Activated naive CD8-positive, alpha-beta T cell treated with anti-CD3 and anti-CD28 coated beads, Interleukin-2, amount 10 ng/mL, durations not matched to agents 7 days and 5 days (primary cell): ENCODE measurements around the gene FAM111A. TPM values are rescaled to one million over a fixed set of nuclear protein-coding genes. Genes with fewer than 3 reads are reported as not detected.

Experiments
- total RNA-seq, 2 experiments: library from RNA; stranded (reverse); gene quantifications; one replicate each; pipeline ENCODE4 v1.2.3, GENCODE V29; 2021

Gene FAM111A
- total RNA-seq, 2 experiments from 2014 or later: 147 to 153 TPM

Other genes starting within 250 kb of the FAM111A start
- not detected for gene GLYATL1, start 203.4 kb upstream of the FAM111A start, total RNA-seq
- gene GLYATL1B, start 56.5 kb upstream of the FAM111A start, total RNA-seq: not detected
- 10 to 100 TPM; 43.8 to 45.1 TPM for gene FAM111B, start 35.6 kb upstream of the FAM111A start, total RNA-seq
- gene DTX4, start 29.3 kb downstream of the FAM111A start, total RNA-seq: under 1 TPM; 0.47 to 0.94 TPM
- gene MPEG1, start 70.1 kb downstream of the FAM111A start, total RNA-seq: 1 to 10 TPM; 1.7 to 2.0 TPM
- gene OR5AN1, start 216.0 kb downstream of the FAM111A start, total RNA-seq: not detected